Neural cell (in vitro differentiated cells): ENCODE measurements around the gene P2RY8. TPM values are rescaled to one million over a fixed set of nuclear protein-coding genes. Genes with fewer than 3 reads are reported as not detected.

ENCODE experiments used
- H2AFZ ChIP-seq: fragments of 200-600, 300-800 bp; sonication (generic), shearing (Covaris generic); 2 replicates; pipeline ENCODE4 v1.6.0; 2014; ENCODE audit warnings: low read depth, mild to moderate bottlenecking, antibody characterized with exemption, low read length, moderate library complexity
- H3F3A ChIP-seq: fragments of 200-600 bp; shearing (Covaris generic); 2 replicates; pipeline ENCODE4 v1.6.1; 2016; ENCODE audit warnings: mild to moderate bottlenecking, moderate library complexity, mixed read lengths, antibody characterized with exemption, low read length; ENCODE audit not compliant: insufficient read depth, poor library complexity, severe bottlenecking
- H3K27ac ChIP-seq: fragments of 200-600, 300-800 bp; sonication (generic), shearing (Covaris generic); 2 replicates; pipeline ENCODE4 v1.5.1; 2014; ENCODE audit warnings: mild to moderate bottlenecking, low read length, moderate library complexity
- H3K27me3 ChIP-seq: fragments of 300-800, 200-600 bp; sonication (generic), shearing (Covaris generic); 2 replicates; pipeline ENCODE4 v1.6.0; 2014; ENCODE audit warnings: mild to moderate bottlenecking, low read depth, low read length, moderate library complexity; ENCODE audit not compliant: insufficient read depth
- H3K36me3 ChIP-seq: fragments of 300-800, 200-600 bp; sonication (generic), shearing (Covaris generic); 2 replicates; pipeline ENCODE4 v1.5.1; 2014; ENCODE audit warnings: mild to moderate bottlenecking, antibody characterized with exemption, low read length, moderate library complexity; ENCODE audit not compliant: insufficient read depth
- H3K4me2 ChIP-seq: fragments of 300-800, 200-600 bp; sonication (generic), shearing (Covaris generic); 2 replicates; pipeline ENCODE4 v1.6.0; 2014; ENCODE audit warnings: mild to moderate bottlenecking, low read length
- H3K4me3 ChIP-seq: fragments of 300-800, 200-600 bp; sonication (generic), shearing (Covaris generic); 2 replicates; pipeline ENCODE4 v1.5.1; 2014; ENCODE audit warnings: mild to moderate bottlenecking, low read length, moderate library complexity
- H3K79me2 ChIP-seq: fragments of 200-600 bp; shearing (Covaris generic); replicated peaks from 2 replicates; pipeline ENCODE4 v1.6.0; 2014; ENCODE audit warnings: mild to moderate bottlenecking, low read length, moderate library complexity; ENCODE audit not compliant: insufficient read depth
- H3K9ac ChIP-seq: fragments of 300-800, 200-600 bp; sonication (generic), shearing (Covaris generic); 2 replicates; pipeline ENCODE4 v1.6.1; 2016; ENCODE audit warnings: mild to moderate bottlenecking, low read length, mixed read lengths
- H3K9me2 ChIP-seq: fragments of 200-600 bp; shearing (Covaris generic); 2 replicates; pipeline ENCODE4 v1.6.1; 2016; ENCODE audit warnings: mild to moderate bottlenecking, low read length, mixed read lengths; ENCODE audit not compliant: insufficient read depth
- H3K9me3 ChIP-seq: fragments of 200-600, 300-800 bp; sonication (generic), shearing (Covaris generic); 2 replicates; pipeline ENCODE4 v1.6.1; 2016; ENCODE audit warnings: mild to moderate bottlenecking, mixed run types, low read length, moderate library complexity, mixed read lengths
- H4K20me1 ChIP-seq: fragments of 200-600 bp; shearing (Covaris generic); 2 replicates; pipeline ENCODE4 v1.6.1; 2016; ENCODE audit warnings: mild to moderate bottlenecking, mixed run types; ENCODE audit not compliant: insufficient read depth
- EP300 ChIP-seq: fragments of 450-650 bp; conservative IDR thresholded peaks from 2 replicates; pipeline ENCODE4 v1.6.1; 2014; ENCODE audit warnings: antibody characterized with exemption, mild to moderate bottlenecking, moderate library complexity; ENCODE audit not compliant: poor library complexity, severe bottlenecking
- EZH2 ChIP-seq: fragments of 200-600, 300-800 bp; shearing (Covaris generic), sonication (generic); IDR thresholded peaks from 2 replicates; pipeline ENCODE4 v1.6.1; 2014; ENCODE audit warnings: antibody characterized with exemption, low read length, borderline replicate concordance, mild to moderate bottlenecking; ENCODE audit not compliant: insufficient read depth, poor library complexity, severe bottlenecking
- MXI1 ChIP-seq: fragments of 450-650 bp; conservative IDR thresholded peaks from 2 replicates; pipeline ENCODE4 v1.6.1; 2014; ENCODE audit warnings: antibody characterized with exemption, mild to moderate bottlenecking; ENCODE audit not compliant: poor library complexity, severe bottlenecking
- POLR2AphosphoS5 ChIP-seq: IDR thresholded peaks from 2 replicates; pipeline ENCODE4 v1.6.1; 2012
- RAD21 ChIP-seq: fragments of 450-650 bp; conservative IDR thresholded peaks from 2 replicates; pipeline ENCODE4 v1.6.1; 2014; ENCODE audit warnings: antibody characterized with exemption, mild to moderate bottlenecking, moderate library complexity
- SMC3 ChIP-seq: fragments of 450-650 bp; conservative IDR thresholded peaks from 2 replicates; pipeline ENCODE4 v1.6.1; 2014; ENCODE audit warnings: antibody characterized with exemption, mild to moderate bottlenecking, moderate library complexity; ENCODE audit not compliant: poor library complexity
- TAF1 ChIP-seq: IDR thresholded peaks from 2 replicates; pipeline ENCODE4 v1.6.1; 2012; ENCODE audit warnings: low read depth
- polyA plus RNA-seq: library from polyadenylated mRNA; depleted of rRNA; stranded (reverse); fragments of >200 nt; gene quantifications from 2 replicates; pipeline ENCODE4 v1.2.3, GENCODE V29; 2014
- TF ChIP-seq, protein P1 (sequence below): fragments of 450-650 bp; IDR thresholded peaks from 2 replicates; pipeline ENCODE4 v1.5.1; 2014; ENCODE audit warnings: antibody characterized with exemption, mild to moderate bottlenecking, moderate library complexity; ENCODE audit not compliant: poor library complexity, severe bottlenecking
- TF ChIP-seq, protein P2 (sequence below): IDR thresholded peaks from 2 replicates; pipeline ENCODE4 v1.6.1; 2012; ENCODE audit warnings: borderline replicate concordance

P2RY8 gene
- polyA plus RNA-seq, 1 donor from 2014 or later: not detected

DNA sequence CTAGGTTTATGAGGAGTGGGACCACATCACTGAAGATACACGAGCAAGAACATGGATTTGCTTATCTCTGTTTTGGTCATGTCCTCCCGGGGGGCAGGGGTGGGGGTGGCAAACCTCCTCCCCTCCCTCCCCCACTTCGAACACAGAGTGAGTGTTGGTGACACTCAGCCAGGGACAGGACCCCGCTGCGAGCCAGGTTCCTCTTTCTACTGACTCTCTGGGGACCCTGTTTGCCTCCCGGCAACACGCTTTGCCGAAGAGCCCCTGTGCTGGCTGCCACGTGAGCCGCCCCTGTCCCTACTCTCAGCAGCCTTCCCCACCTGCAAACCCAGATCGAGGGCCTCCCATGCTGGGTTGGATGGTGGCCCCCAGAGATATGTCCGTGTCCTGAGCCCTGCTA, 34.7 kb downstream of the P2RY8 start:
- TF ChIP-seq, protein P1, sequence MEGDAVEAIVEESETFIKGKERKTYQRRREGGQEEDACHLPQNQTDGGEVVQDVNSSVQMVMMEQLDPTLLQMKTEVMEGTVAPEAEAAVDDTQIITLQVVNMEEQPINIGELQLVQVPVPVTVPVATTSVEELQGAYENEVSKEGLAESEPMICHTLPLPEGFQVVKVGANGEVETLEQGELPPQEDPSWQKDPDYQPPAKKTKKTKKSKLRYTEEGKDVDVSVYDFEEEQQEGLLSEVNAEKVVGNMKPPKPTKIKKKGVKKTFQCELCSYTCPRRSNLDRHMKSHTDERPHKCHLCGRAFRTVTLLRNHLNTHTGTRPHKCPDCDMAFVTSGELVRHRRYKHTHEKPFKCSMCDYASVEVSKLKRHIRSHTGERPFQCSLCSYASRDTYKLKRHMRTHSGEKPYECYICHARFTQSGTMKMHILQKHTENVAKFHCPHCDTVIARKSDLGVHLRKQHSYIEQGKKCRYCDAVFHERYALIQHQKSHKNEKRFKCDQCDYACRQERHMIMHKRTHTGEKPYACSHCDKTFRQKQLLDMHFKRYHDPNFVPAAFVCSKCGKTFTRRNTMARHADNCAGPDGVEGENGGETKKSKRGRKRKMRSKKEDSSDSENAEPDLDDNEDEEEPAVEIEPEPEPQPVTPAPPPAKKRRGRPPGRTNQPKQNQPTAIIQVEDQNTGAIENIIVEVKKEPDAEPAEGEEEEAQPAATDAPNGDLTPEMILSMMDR: no peak
- TF ChIP-seq EP300 (no peak), EZH2 (no peak), RAD21 (no peak), MXI1 (no peak), TAF1 (no peak)
- H3K9me3 ChIP-seq: no peaks in the 10 kb centered on the region
- H3K9me2 ChIP-seq: no peaks in the 10 kb centered on the region
- H3K27me3 ChIP-seq: no peaks in the 10 kb centered on the region
- H3K79me2 ChIP-seq: no peaks in the 10 kb centered on the region
- no peak overlapping the region for H2AFZ ChIP-seq
- no peak overlapping the region for H3K27ac ChIP-seq
- no peaks in the 10 kb centered on the region for H3F3A ChIP-seq
- no peak overlapping the region for H3K4me2 ChIP-seq
- no peak overlapping the region for H3K9ac ChIP-seq
- no peaks in the 10 kb centered on the region for H3K36me3 ChIP-seq
- no peaks in the 10 kb centered on the region for H4K20me1 ChIP-seq
- H3K4me3 ChIP-seq: no peak overlapping the region

DNA sequence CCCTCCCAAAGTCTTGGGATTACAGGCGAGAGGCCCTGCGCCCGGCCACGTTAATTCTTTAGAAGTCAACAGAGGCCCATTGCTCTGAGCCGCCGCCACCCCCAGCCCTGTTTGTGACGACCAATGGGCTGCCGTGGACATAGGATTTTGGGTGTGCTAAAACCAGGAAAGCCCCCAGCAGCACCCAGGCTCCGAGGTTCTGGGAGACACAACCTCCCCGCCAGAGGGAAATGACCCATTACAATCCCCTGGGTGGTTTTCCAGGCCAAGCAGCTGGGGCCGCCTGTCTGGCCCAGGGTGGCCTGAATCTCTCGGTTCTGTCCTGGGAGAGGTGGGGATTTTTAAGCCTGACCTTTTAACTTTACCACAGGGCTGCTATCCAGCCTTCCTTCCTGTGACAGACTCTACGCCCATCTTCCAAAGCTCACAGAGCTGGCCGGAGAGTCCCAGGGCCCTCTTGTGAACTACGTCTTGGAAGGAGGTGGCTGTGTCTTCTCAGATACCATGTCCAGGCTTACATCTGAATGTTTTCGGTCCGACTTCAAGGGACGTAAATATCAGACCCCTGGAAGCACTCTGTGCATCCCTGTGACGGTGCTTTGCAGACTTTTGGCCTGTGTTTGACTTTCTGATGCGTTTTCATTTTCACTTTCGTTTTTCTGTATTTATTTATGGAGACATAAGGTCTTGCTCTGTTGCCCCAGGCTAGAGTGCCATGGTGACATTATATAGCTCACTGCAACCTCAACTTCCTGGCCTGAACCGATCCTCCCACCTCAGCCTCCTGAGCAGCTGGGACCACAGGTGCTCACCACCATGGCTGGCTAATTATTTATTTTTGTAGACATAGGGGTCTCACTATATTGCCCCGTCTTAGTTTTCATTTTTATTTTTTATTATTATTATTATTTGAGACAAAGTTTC, 36.0 kb downstream of the P2RY8 start:
- Histone ChIP-seq H3K27me3 (no peaks in the 10 kb centered on the region), H3F3A (no peaks in the 10 kb centered on the region), H3K36me3 (no peaks in the 10 kb centered on the region), H3K9me3 (no peaks in the 10 kb centered on the region), H3K79me2 (no peaks in the 10 kb centered on the region), H3K9ac (no peak overlapping the region), H3K27ac (no peak overlapping the region), H4K20me1 (no peaks in the 10 kb centered on the region), H3K9me2 (no peaks in the 10 kb centered on the region), H3K4me2 (no peak overlapping the region), H2AFZ (no peak overlapping the region), H3K4me3 (no peak overlapping the region)
- TF ChIP-seq RAD21: no peak
- TF ChIP-seq, protein P1: no peak
- no peak for TF ChIP-seq EZH2
- no peak for TF ChIP-seq MXI1
- no peak for TF ChIP-seq TAF1
- no peak for TF ChIP-seq POLR2AphosphoS5

DNA sequence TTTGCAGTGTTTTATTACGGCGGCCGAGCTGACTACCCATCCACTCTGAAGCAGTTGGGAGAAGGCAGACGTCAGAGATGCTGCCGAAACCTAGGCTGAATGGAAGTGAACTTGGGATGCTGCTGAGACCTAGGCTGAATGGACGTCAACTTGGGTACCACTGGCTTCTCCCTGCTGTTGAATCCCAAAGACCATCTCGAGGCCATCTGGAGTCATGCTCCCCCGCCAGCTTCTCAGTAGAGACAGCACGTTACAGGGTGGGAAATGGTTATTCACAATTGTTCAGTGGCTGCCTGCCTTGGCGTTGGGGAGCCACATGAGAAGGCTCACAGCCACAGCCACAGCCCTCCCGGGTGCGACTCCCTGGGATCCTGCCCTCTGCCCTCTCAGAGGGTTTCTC, 40.9 kb downstream of the P2RY8 start:
- no peak overlapping the region for H3K4me3 ChIP-seq
- no peaks in the 10 kb centered on the region for H4K20me1 ChIP-seq
- TF ChIP-seq EZH2 (no peak), POLR2AphosphoS5 (no peak), TAF1 (no peak), SMC3 (no peak), EP300 (no peak), MXI1 (no peak), RAD21 (no peak)
- TF ChIP-seq, protein P1: no peak
- TF ChIP-seq, protein P2, sequence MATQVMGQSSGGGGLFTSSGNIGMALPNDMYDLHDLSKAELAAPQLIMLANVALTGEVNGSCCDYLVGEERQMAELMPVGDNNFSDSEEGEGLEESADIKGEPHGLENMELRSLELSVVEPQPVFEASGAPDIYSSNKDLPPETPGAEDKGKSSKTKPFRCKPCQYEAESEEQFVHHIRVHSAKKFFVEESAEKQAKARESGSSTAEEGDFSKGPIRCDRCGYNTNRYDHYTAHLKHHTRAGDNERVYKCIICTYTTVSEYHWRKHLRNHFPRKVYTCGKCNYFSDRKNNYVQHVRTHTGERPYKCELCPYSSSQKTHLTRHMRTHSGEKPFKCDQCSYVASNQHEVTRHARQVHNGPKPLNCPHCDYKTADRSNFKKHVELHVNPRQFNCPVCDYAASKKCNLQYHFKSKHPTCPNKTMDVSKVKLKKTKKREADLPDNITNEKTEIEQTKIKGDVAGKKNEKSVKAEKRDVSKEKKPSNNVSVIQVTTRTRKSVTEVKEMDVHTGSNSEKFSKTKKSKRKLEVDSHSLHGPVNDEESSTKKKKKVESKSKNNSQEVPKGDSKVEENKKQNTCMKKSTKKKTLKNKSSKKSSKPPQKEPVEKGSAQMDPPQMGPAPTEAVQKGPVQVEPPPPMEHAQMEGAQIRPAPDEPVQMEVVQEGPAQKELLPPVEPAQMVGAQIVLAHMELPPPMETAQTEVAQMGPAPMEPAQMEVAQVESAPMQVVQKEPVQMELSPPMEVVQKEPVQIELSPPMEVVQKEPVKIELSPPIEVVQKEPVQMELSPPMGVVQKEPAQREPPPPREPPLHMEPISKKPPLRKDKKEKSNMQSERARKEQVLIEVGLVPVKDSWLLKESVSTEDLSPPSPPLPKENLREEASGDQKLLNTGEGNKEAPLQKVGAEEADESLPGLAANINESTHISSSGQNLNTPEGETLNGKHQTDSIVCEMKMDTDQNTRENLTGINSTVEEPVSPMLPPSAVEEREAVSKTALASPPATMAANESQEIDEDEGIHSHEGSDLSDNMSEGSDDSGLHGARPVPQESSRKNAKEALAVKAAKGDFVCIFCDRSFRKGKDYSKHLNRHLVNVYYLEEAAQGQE: no peak
- H3K4me2 ChIP-seq: no peak overlapping the region
- no peaks in the 10 kb centered on the region for H3K36me3 ChIP-seq
- H3K9ac ChIP-seq: no peak overlapping the region
- H3K27ac ChIP-seq: no peak overlapping the region
- no peaks in the 10 kb centered on the region for H3K27me3 ChIP-seq
- no peak overlapping the region for H2AFZ ChIP-seq
- no peaks in the 10 kb centered on the region for H3K79me2 ChIP-seq
- no peaks in the 10 kb centered on the region for H3K9me2 ChIP-seq
- H3K9me3 ChIP-seq: no peaks in the 10 kb centered on the region
- H3F3A ChIP-seq: no peaks in the 10 kb centered on the region
